Activated CD4-positive, alpha-beta T cell treated with anti-CD3 and anti-CD28 coated beads, Interleukin-2, amount 50 U/mL, for 1 hour (primary cell): ENCODE measurements around the gene LZTS2.
"Not testable (repeated sequence)": the region's sequence is repeated elsewhere in the genome, so short reads cannot be mapped to it uniquely, and the experiment has no call there.

ENCODE experiments used
- DNase-seq: peaks from one replicate; pipeline ENCODE4 v3.0.0-alpha.2; 2020

The LZTS2 gene

GRCh38 chr10:101034404-101034803 is 34.8 kb downstream of the LZTS2 start:
- not testable (repeated sequence) for DNase-seq

- no peak for DNase-seq
Observed at GRCh38 chr10:101035314-101035713, 35.7 kb downstream of the LZTS2 start.

- DNase-seq = no peak
Observed at GRCh38 chr10:101035916-101036702, 36.5 kb downstream of the LZTS2 start.

GRCh38 chr10:101036726-101037125 is 37.1 kb downstream of the LZTS2 start:
- no peak for DNase-seq

- no peak for DNase-seq
Observed at GRCh38 chr10:101038484-101038883, 38.9 kb downstream of the LZTS2 start.

- no peak for DNase-seq
Observed at GRCh38 chr10:101040061-101040460, 40.5 kb downstream of the LZTS2 start.

GRCh38 chr10:101040851-101041250 is 41.2 kb downstream of the LZTS2 start:
- DNase-seq = no peak

- DNase-seq = peak; percentile 70
Observed at GRCh38 chr10:101041252-101041761, 41.7 kb downstream of the LZTS2 start.

- DNase-seq = no peak
Observed at GRCh38 chr10:101042118-101042517, 42.5 kb downstream of the LZTS2 start.

- DNase-seq = peak; percentile 73
Observed at GRCh38 chr10:101042667-101043362, 43.2 kb downstream of the LZTS2 start.

- DNase-seq = no peak
Observed at GRCh38 chr10:101043363-101043707, 43.7 kb downstream of the LZTS2 start.

GRCh38 chr10:101044117-101044516 is 44.5 kb downstream of the LZTS2 start:
- DNase-seq = no peak

GRCh38 chr10:101046332-101047238 is 47.0 kb downstream of the LZTS2 start:
- no peak for DNase-seq

GRCh38 chr10:101047268-101047667 is 47.7 kb downstream of the LZTS2 start:
- DNase-seq = no peak

- no peak for DNase-seq
Observed at GRCh38 chr10:101047961-101048892, 48.6 kb downstream of the LZTS2 start.

- peak; percentile 80 for DNase-seq
Observed at GRCh38 chr10:101050208-101051069, 50.8 kb downstream of the LZTS2 start.

GRCh38 chr10:101052285-101052684 is 52.7 kb downstream of the LZTS2 start:
- DNase-seq = no peak

GRCh38 chr10:101053516-101053915 is 53.9 kb downstream of the LZTS2 start:
- no peak for DNase-seq

GRCh38 chr10:101054351-101054750 is 54.7 kb downstream of the LZTS2 start:
- no peak for DNase-seq

- no peak for DNase-seq
Observed at GRCh38 chr10:101054876-101055275, 55.3 kb downstream of the LZTS2 start.

GRCh38 chr10:101055411-101055810 is 55.8 kb downstream of the LZTS2 start:
- DNase-seq = no peak
